Trophoblast cell (in vitro differentiated cells and primary cell): ENCODE measurements around the gene DNAH17.

ENCODE experiments used
- DNase-seq, 2 donors: peaks; one replicate each; pipeline ENCODE4 v3.0.0-alpha.2; 2016
- H2AFZ ChIP-seq: 2 replicates; pipeline ENCODE4 v1.6.1; 2013; ENCODE audit warnings: low read length, moderate library complexity, mild to moderate bottlenecking; ENCODE audit not compliant: insufficient read depth, poor library complexity
- H2AK5ac ChIP-seq: 2 replicates; pipeline ENCODE4 v1.6.1; 2013; ENCODE audit warnings: mild to moderate bottlenecking, low read length
- H2BK120ac ChIP-seq: 2 replicates; pipeline ENCODE4 v1.6.1; 2013; ENCODE audit warnings: low read length, mild to moderate bottlenecking, moderate library complexity; ENCODE audit not compliant: insufficient read depth, poor library complexity
- H2BK12ac ChIP-seq: 2 replicates; pipeline ENCODE4 v1.6.1; 2013; ENCODE audit warnings: mild to moderate bottlenecking, low read length, moderate library complexity
- H2BK5ac ChIP-seq: 2 replicates; pipeline ENCODE4 v1.6.1; 2013; ENCODE audit warnings: low read length, low read depth, moderate library complexity, mild to moderate bottlenecking; ENCODE audit not compliant: poor library complexity
- H3K14ac ChIP-seq: 2 replicates; pipeline ENCODE4 v1.6.1; 2013; ENCODE audit warnings: mild to moderate bottlenecking, low read length
- H3K18ac ChIP-seq: 2 replicates; pipeline ENCODE4 v1.6.1; 2013; ENCODE audit warnings: mild to moderate bottlenecking, low read length
- H3K23ac ChIP-seq: 2 replicates; pipeline ENCODE4 v1.6.1; 2013; ENCODE audit warnings: low read length
- H3K27ac ChIP-seq: 2 replicates; pipeline ENCODE4 v1.5.1; 2013; ENCODE audit warnings: low read depth, mild to moderate bottlenecking, inconsistent platforms, low read length, moderate library complexity
- H3K27me3 ChIP-seq: 2 replicates; pipeline ENCODE4 v1.6.1; 2013; ENCODE audit warnings: inconsistent platforms, mild to moderate bottlenecking, low read length, moderate library complexity; ENCODE audit not compliant: insufficient read depth
- H3K36me3 ChIP-seq, 2 experiments: 1 replicate in 1 of 2; 2 replicates in 1 of 2; pipeline ENCODE4 v1.6.1; 2013; ENCODE audit warnings: low read length in 2 of 2, mild to moderate bottlenecking in 2 of 2, moderate library complexity in 1 of 2; ENCODE audit not compliant: insufficient read depth in 2 of 2, control insufficient read depth in 1 of 2
- H3K4ac ChIP-seq: 2 replicates; pipeline ENCODE4 v1.6.1; 2013; ENCODE audit warnings: low read depth, mild to moderate bottlenecking, low read length, moderate library complexity
- H3K4me1 ChIP-seq, 2 experiments: 1 replicate in 1 of 2; 2 replicates in 1 of 2; pipeline ENCODE4 v1.6.1; 2013; ENCODE audit warnings: low read length in 2 of 2, mild to moderate bottlenecking in 2 of 2, moderate library complexity in 1 of 2; ENCODE audit not compliant: insufficient read depth in 2 of 2, control insufficient read depth in 1 of 2
- H3K4me2 ChIP-seq: 2 replicates; pipeline ENCODE4 v1.6.1; 2013; ENCODE audit warnings: inconsistent platforms, mild to moderate bottlenecking, low read length, moderate library complexity
- H3K4me3 ChIP-seq: 2 replicates; pipeline ENCODE4 v1.5.1; 2013; ENCODE audit warnings: mild to moderate bottlenecking, low read depth, low read length, inconsistent platforms
- H3K79me1 ChIP-seq: one replicate; pipeline ENCODE4 v1.6.1; 2013; ENCODE audit warnings: low read length
- H3K79me2 ChIP-seq: 2 replicates; pipeline ENCODE4 v1.6.1; 2013; ENCODE audit warnings: low read length, mild to moderate bottlenecking; ENCODE audit not compliant: control insufficient read depth, insufficient read depth, poor library complexity
- H3K9ac ChIP-seq: 2 replicates; pipeline ENCODE4 v1.6.1; 2013; ENCODE audit warnings: mild to moderate bottlenecking, low read length
- H3K9me3 ChIP-seq: 2 replicates; pipeline ENCODE4 v1.6.1; 2013; ENCODE audit warnings: low read depth, mild to moderate bottlenecking, control low read depth, inconsistent platforms, low read length; ENCODE audit not compliant: insufficient read depth
- H4K12ac ChIP-seq: 2 replicates; pipeline ENCODE4 v1.6.1; 2013; ENCODE audit warnings: low read depth, mild to moderate bottlenecking, low read length, moderate library complexity
- H4K8ac ChIP-seq: 2 replicates; pipeline ENCODE4 v1.6.1; 2013; ENCODE audit warnings: low read depth, mild to moderate bottlenecking, low read length, moderate library complexity
- H4K91ac ChIP-seq: one replicate; pipeline ENCODE4 v1.6.1; 2013; ENCODE audit warnings: low read depth, mild to moderate bottlenecking, low read length, moderate library complexity
- WGBS: extraction: QIAGEN DNeasy Blood & Tissue Kit; methylation state at CpG from one replicate; pipeline ENCODE4 v1.1.7; 2013; ENCODE audit warnings: missing lambda C conversion rate; ENCODE audit not compliant: insufficient read length, insufficient coverage; ENCODE audit errors: extremely low coverage; 5-methylcytosine and 5-hydroxymethylcytosine counted together

The DNAH17 gene

DNA sequence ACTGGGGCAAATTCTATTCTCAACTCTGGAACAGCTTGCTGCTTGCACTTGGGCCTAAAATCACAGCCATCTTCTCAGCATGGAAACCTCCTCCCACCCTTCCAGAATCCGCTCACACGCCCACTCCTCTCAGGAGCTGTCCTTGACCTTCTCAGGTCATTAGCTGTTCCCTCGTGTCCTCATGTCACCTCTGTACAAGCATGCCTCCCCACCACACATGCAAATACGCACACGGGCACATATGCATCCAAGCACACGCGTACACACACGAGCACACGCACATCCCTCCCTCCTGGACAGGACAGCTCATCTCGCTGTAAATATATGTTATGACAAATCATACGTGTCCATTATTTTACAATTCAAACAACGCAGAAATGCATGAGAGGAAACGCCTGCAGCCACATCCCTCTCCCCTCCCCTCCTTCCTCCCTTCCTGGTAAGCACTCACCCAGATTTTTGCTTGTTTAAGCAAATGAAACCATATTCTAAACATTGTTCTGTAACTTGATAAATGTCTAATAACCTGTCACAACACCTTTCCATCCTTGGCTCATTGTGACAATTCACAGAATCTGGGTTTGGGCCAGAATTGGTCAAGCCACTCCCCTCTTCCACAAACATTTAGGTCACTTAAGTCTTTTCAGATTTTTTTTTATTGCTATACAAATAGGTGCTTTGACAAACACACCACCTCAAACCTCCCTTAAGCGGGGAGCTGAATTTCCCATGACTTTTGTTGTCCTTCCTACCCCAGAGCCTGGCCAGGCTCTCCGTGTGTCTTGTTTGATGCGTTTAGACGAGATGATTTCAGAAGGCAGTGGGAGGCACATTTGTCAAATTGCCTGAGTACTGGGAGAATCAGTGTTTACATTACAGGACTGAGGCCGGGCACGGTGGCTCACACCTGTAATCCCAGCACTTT, 41.7 kb downstream of the DNAH17 start:
- Histone ChIP-seq H3K9me3 (no peaks in the 10 kb centered on the region), H4K8ac (no peak overlapping the region), H2AK5ac (no peak overlapping the region), H3K27ac (no peak overlapping the region), H4K91ac (no peak overlapping the region), H3K27me3 (no peaks in the 10 kb centered on the region), H3K4me3 (no peak overlapping the region), H2BK12ac (no peak overlapping the region), H3K4ac (no peak overlapping the region), H3K14ac (no peak overlapping the region), H3K4me2 (no peak overlapping the region), H3K36me3 (no peaks in the 10 kb centered on the region), H2BK120ac (no peak overlapping the region), H3K9ac (no peak overlapping the region), H3K79me2 (no peaks in the 10 kb centered on the region), H3K4me1 (no peaks in the 10 kb centered on the region), H3K79me1 (no peaks in the 10 kb centered on the region), H4K12ac (no peak overlapping the region), H2AFZ (no peak overlapping the region), H3K23ac (no peak overlapping the region), H2BK5ac (no peak overlapping the region), H3K18ac (no peak overlapping the region)
- DNase-seq, result no peak
- no CpG with 5 or more reads among the region's 19 CpGs for WGBS

DNA sequence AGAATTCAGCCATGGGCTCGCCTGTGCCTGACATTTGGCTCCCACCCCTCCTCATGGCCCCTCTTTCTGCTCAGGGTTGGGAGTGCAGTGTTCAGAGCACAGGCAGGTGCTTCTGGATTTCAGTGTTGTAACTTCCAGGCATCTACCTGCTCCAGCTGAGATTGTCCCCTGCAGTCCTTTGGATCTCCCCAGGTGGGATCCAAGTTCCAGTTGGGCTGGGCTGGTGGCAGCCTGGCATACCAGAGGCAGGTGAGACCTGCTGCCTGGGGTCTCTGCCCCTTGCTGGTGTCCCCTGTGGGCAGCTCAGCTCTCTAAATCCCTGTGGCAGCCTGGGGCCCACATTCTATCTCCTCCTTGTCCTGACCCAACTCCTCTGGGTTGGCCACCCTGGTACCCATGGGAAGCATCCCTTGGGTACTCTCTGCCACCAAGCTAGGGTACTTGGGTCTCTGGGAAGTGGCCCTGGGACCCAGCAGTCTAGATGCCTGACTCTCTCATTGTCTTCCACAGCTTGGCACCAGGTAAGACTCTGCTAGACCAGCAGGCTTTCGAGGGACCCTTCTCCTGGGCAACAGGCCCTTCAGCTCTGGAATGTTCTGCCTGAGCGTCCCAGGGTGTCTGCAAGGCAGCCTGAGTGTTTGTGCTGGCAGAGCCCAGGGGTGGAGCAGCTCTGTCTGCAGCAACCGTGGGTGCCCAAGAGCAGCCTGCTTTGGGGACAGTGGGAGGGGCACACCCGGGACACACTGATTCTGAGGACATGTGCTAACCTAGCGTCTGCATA, 42.5 kb downstream of the DNAH17 start:
- H3K23ac ChIP-seq, result no peak overlapping the region
- no peak overlapping the region for H3K27ac ChIP-seq
- no peak overlapping the region for H2BK120ac ChIP-seq
- H3K4me2 ChIP-seq, result no peak overlapping the region
- no peaks in the 10 kb centered on the region for H3K4me1 ChIP-seq
- H3K9me3 ChIP-seq, result no peaks in the 10 kb centered on the region
- no peak overlapping the region for H3K9ac ChIP-seq
- H3K27me3 ChIP-seq, result no peaks in the 10 kb centered on the region
- no CpG with 5 or more reads among the region's 6 CpGs for WGBS
- H3K79me1 ChIP-seq, result no peaks in the 10 kb centered on the region
- no peak overlapping the region for H4K8ac ChIP-seq
- no peak overlapping the region for H2AK5ac ChIP-seq
- DNase-seq, result no peak
- H3K14ac ChIP-seq, result no peak overlapping the region
- H4K91ac ChIP-seq, result no peak overlapping the region
- no peak overlapping the region for H2BK12ac ChIP-seq
- no peak overlapping the region for H2BK5ac ChIP-seq
- H4K12ac ChIP-seq, result no peak overlapping the region
- no peak overlapping the region for H3K4ac ChIP-seq
- no peaks in the 10 kb centered on the region for H3K79me2 ChIP-seq
- H3K18ac ChIP-seq, result no peak overlapping the region
- no peak overlapping the region for H3K4me3 ChIP-seq
- H3K36me3 ChIP-seq, result no peaks in the 10 kb centered on the region
- H2AFZ ChIP-seq, result no peak overlapping the region

DNA sequence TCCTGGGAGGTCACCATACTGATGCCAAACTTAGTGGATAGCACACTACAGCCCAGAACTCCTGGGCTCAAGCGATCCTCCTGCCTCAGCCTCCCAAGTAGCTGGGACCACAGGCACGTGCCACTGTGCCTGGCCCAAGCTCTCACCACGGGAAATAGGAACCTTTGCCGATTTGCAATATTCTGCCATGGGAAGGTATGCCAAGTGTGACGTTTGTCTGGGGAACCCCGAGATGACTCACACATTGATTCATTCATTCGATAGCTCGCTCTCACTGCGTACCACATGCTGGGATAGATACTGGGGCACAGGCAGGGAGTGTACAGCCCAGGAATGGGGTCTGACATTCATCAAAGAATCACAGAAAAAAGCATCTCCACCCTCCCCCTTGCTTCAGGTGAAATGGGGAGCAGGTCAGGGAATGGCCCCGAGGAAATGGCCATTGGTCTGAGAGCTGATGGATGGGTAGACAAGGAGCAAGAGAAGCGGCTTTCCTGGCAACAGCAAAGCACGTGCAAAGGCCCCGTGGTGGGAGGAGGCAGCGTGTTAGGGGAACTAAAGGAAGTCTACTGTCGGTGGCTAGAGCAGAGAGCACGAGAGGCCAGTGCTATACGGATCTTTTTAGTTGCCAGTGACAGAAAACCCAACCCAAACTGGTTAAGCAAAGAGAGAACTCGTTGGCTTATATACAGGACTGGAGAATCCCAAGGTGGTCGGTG, 44.1 kb downstream of the DNAH17 start:
- Histone ChIP-seq H3K27ac (no peak overlapping the region), H3K4me3 (no peak overlapping the region), H2AK5ac (no peak overlapping the region), H3K23ac (no peak overlapping the region), H4K12ac (no peak overlapping the region), H3K27me3 (no peaks in the 10 kb centered on the region), H3K4me2 (no peak overlapping the region), H3K4me1 (no peaks in the 10 kb centered on the region), H3K18ac (no peak overlapping the region), H3K36me3 (no peaks in the 10 kb centered on the region), H2BK5ac (no peak overlapping the region), H3K4ac (no peak overlapping the region), H4K91ac (no peak overlapping the region), H2BK12ac (no peak overlapping the region), H2BK120ac (no peak overlapping the region), H3K14ac (no peak overlapping the region), H3K9ac (no peak overlapping the region), H2AFZ (no peak overlapping the region), H3K79me1 (no peaks in the 10 kb centered on the region), H4K8ac (no peak overlapping the region), H3K79me2 (no peaks in the 10 kb centered on the region), H3K9me3 (no peaks in the 10 kb centered on the region)
- WGBS, result no CpG with 5 or more reads among the region's 19 CpGs
- peak in 1 of 2 donors; percentile 14 for DNase-seq

DNA sequence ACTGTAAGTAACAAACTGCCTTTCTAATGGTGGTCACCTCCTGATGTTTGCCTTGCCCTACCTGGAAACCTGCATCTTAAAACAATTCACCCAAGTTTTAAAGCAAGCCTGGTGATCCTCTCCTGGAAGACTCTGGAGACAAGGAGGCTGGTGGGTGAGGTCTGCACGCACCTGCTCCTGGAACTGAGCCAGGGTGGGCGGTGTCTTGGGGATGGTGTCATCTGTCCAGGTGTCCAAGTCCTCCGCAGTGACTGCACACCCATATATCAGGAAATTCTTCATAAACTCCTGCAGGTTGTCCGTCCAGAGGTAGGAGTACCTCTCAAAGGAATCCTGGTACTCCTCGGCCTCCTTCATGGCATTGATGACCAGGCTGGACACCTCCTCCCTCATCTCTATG, 44.9 kb downstream of the DNAH17 start:
- no peak overlapping the region for H3K27ac ChIP-seq
- no peak overlapping the region for H2BK12ac ChIP-seq
- no peak overlapping the region for H4K12ac ChIP-seq
- H4K91ac ChIP-seq, result no peak overlapping the region
- H3K36me3 ChIP-seq, result no peaks in the 10 kb centered on the region
- H4K8ac ChIP-seq, result no peak overlapping the region
- no peak overlapping the region for H2BK120ac ChIP-seq
- H3K27me3 ChIP-seq, result no peaks in the 10 kb centered on the region
- H3K4me3 ChIP-seq, result no peak overlapping the region
- no peak overlapping the region for H3K9ac ChIP-seq
- H3K23ac ChIP-seq, result no peak overlapping the region
- no peak overlapping the region for H3K14ac ChIP-seq
- H3K9me3 ChIP-seq, result no peaks in the 10 kb centered on the region
- no peaks in the 10 kb centered on the region for H3K79me2 ChIP-seq
- no peak overlapping the region for H3K18ac ChIP-seq
- DNase-seq, result peak in 1 of 2 donors; percentile 34
- no peak overlapping the region for H2AFZ ChIP-seq
- H3K4me2 ChIP-seq, result no peak overlapping the region
- no peak overlapping the region for H2AK5ac ChIP-seq
- H3K4ac ChIP-seq, result no peak overlapping the region
- no peaks in the 10 kb centered on the region for H3K4me1 ChIP-seq
- no CpG with 5 or more reads among the region's 5 CpGs for WGBS
- H2BK5ac ChIP-seq, result no peak overlapping the region
- no peaks in the 10 kb centered on the region for H3K79me1 ChIP-seq
